Stimulated activated CD4-positive, alpha-beta T cell treated with anti-CD3 and anti-CD28 coated beads, Interleukin-2, amount 100 ng/mL, for 48 hours (primary cell): ENCODE measurements around the gene ETV6.

Experiments used
- DNase-seq, 2 donors: peaks; one replicate each; pipeline ENCODE4 v3.0.0-alpha.2; 2020

ETV6 gene

GRCh38 chr12:11870041-11870451 is 220.6 kb downstream of the ETV6 start:
- no peak for DNase-seq

GRCh38 chr12:11872055-11872454 is 222.6 kb downstream of the ETV6 start:
- DNase-seq, result no peak

GRCh38 chr12:11875414-11875935 is 226.0 kb downstream of the ETV6 start:
- DNase-seq, result no peak

GRCh38 chr12:11876307-11876706 is 226.8 kb downstream of the ETV6 start:
- DNase-seq, result no peak

GRCh38 chr12:11877102-11877826 is 227.8 kb downstream of the ETV6 start:
- no peak for DNase-seq

- DNase-seq, result no peak
These were observed 228.7 kb downstream of the ETV6 start for GRCh38 chr12:11877869-11878780.

- no peak for DNase-seq
These were observed 229.8 kb downstream of the ETV6 start for GRCh38 chr12:11879306-11879705.

GRCh38 chr12:11880381-11880780 is 230.9 kb downstream of the ETV6 start:
- no peak for DNase-seq

GRCh38 chr12:11881835-11882234 is 232.4 kb downstream of the ETV6 start:
- no peak for DNase-seq

GRCh38 chr12:11882301-11883019 is 233.0 kb downstream of the ETV6 start:
- no peak for DNase-seq

- no peak for DNase-seq
These were observed 234.6 kb downstream of the ETV6 start for GRCh38 chr12:11884116-11884515.

- DNase-seq, result no peak
These were observed 235.2 kb downstream of the ETV6 start for GRCh38 chr12:11884706-11885105.

- no peak for DNase-seq
These were observed 236.0 kb downstream of the ETV6 start for GRCh38 chr12:11885261-11886038.

- no peak for DNase-seq
These were observed 236.9 kb downstream of the ETV6 start for GRCh38 chr12:11886339-11886738.

GRCh38 chr12:11888029-11888428 is 238.6 kb downstream of the ETV6 start:
- no peak for DNase-seq

- DNase-seq, result no peak
These were observed 241.9 kb downstream of the ETV6 start for GRCh38 chr12:11891346-11891745.

- DNase-seq, result no peak
These were observed 242.4 kb downstream of the ETV6 start for GRCh38 chr12:11891754-11892386.

GRCh38 chr12:11893998-11894397 is 244.5 kb downstream of the ETV6 start:
- no peak for DNase-seq

GRCh38 chr12:11894890-11895289 is 245.4 kb downstream of the ETV6 start:
- DNase-seq, result no peak

GRCh38 chr12:11895421-11896078 is 246.1 kb downstream of the ETV6 start:
- DNase-seq, result no peak

- no peak for DNase-seq
These were observed 247.0 kb downstream of the ETV6 start for GRCh38 chr12:11896417-11896929.
